Esophagus muscularis mucosa (tissue), 3 donors: ENCODE measurements around the gene FBXW5.

Experiments used
- EP300 ChIP-seq: sonication (generic); formaldehyde crosslinking; IDR thresholded peaks from one replicate; pipeline ENCODE4 v1.6.1; 2017; ENCODE audit warnings: antibody characterized with exemption
- TF ChIP-seq, protein P1 (sequence below), 3 experiments: fragments of 200-600 bp in 2 of 3; fragments of 450-650 bp in 1 of 3; sonication (generic) in 2 of 3; IDR thresholded peaks; one replicate each; pipeline ENCODE4 v1.5.1; 2017 to 2019; ENCODE audit warnings: antibody characterized with exemption in 3 of 3, mild to moderate bottlenecking in 2 of 3, moderate library complexity in 1 of 3

DNA sequence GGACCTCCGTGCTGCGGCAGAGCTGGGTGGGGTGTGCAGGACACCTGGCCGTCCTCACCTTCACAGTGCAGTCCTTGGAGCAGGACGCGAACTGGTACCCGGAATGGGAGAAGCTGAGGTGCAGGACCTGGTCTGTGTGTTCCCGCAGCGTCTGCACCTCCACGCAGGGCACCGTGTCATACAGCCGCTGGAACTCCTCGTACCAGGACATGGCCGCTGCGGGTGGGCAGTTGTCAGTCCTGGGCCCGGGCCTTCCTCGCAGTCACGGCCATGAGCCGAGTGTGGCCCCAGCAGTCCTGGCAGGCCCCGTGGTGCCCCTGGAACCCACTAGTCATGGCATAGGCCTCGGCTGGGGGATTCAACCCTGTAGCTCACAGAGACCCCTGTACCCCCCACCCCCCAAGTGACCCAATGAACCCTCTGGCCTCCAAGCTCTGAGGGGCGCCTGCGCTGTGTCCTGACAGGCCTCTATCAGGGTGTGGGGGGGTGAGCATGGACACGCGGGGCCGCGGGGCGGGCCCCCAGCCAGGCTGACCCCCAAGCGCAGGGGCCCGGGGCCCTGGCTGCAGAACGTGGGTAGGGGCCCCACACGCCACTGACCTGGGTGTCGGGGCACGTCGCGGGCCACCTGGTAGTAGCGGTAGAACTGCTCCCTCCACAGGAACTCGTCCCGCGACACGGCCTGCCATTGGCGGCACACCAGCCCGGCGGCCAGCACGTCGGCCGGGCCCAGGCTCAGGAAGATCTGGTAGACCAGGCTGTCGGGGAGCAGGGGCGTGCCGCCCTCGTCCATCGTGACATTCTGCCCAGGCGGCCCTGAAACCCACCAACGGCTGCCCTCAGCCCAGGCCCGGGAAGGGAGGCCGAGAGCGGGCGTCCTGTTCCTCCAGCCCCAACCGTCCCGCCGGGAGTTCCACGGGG lies 987 bp downstream of the FBXW5 start:
- TF ChIP-seq, protein P1, sequence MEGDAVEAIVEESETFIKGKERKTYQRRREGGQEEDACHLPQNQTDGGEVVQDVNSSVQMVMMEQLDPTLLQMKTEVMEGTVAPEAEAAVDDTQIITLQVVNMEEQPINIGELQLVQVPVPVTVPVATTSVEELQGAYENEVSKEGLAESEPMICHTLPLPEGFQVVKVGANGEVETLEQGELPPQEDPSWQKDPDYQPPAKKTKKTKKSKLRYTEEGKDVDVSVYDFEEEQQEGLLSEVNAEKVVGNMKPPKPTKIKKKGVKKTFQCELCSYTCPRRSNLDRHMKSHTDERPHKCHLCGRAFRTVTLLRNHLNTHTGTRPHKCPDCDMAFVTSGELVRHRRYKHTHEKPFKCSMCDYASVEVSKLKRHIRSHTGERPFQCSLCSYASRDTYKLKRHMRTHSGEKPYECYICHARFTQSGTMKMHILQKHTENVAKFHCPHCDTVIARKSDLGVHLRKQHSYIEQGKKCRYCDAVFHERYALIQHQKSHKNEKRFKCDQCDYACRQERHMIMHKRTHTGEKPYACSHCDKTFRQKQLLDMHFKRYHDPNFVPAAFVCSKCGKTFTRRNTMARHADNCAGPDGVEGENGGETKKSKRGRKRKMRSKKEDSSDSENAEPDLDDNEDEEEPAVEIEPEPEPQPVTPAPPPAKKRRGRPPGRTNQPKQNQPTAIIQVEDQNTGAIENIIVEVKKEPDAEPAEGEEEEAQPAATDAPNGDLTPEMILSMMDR (IDR thresholded peaks at IDR 0.05) = no peak
- TF ChIP-seq EP300 = no peak
